Liver (tissue), 9 donors: ENCODE data around the gene LRRC74A. TPM values are rescaled to one million over a fixed set of nuclear protein-coding genes. Genes with fewer than 3 reads are reported as not detected.

Experiments used
- DNase-seq: peaks from one replicate; pipeline ENCODE4 v3.0.0-alpha.2; 2017; ENCODE audit warnings: low spot score
- H3K27ac ChIP-seq, 2 donors: one replicate each; pipeline ENCODE4 v1.7.0; 2013; ENCODE audit warnings: inconsistent platforms in 2 of 2, low read length in 2 of 2, control low read depth in 1 of 2, low read depth in 1 of 2, mild to moderate bottlenecking in 1 of 2
- H3K27me3 ChIP-seq, 4 donors: one replicate each; pipeline versions ENCODE4 v1.6.1 to v1.7.0; 2013; ENCODE audit warnings: low read length in 3 of 4, inconsistent platforms in 1 of 4, mild to moderate bottlenecking in 1 of 4, moderate library complexity in 1 of 4; ENCODE audit not compliant: control insufficient read depth in 4 of 4, insufficient read depth in 4 of 4
- H3K36me3 ChIP-seq, 4 donors: one replicate each; pipeline versions ENCODE4 v1.6.1 to v1.7.0; 2013; ENCODE audit warnings: low read length in 3 of 4, mild to moderate bottlenecking in 3 of 4, low read depth in 1 of 4, moderate library complexity in 1 of 4; ENCODE audit not compliant: control insufficient read depth in 4 of 4, insufficient read depth in 3 of 4
- H3K4me1 ChIP-seq, 4 donors: one replicate each; pipeline versions ENCODE4 v1.6.1 to v1.7.0; 2013; ENCODE audit warnings: low read length in 3 of 4, mild to moderate bottlenecking in 3 of 4, moderate library complexity in 1 of 4; ENCODE audit not compliant: control insufficient read depth in 4 of 4, insufficient read depth in 4 of 4
- H3K4me3 ChIP-seq, 3 donors: one replicate each; pipeline versions ENCODE4 v1.6.1 to v1.7.0; 2013; ENCODE audit warnings: low read length in 3 of 3, control low read depth in 1 of 3, low read depth in 1 of 3, mild to moderate bottlenecking in 1 of 3
- H3K9ac ChIP-seq, 2 donors: one replicate each; pipeline ENCODE4 v1.7.0; 2013; ENCODE audit warnings: low read length in 2 of 2, mild to moderate bottlenecking in 2 of 2, moderate library complexity in 2 of 2, control low read depth in 1 of 2, low read depth in 1 of 2
- H3K9me3 ChIP-seq, 4 donors: one replicate each; pipeline versions ENCODE4 v1.6.1 to v1.7.0; 2013; ENCODE audit warnings: low read length in 3 of 4; ENCODE audit not compliant: control insufficient read depth in 4 of 4
- ATF3 ChIP-seq: IDR thresholded peaks from 2 replicates; pipeline ENCODE4 v1.6.1; 2016; ENCODE audit warnings: antibody characterized with exemption
- CTCF ChIP-seq: fragments of 150-350 bp; IDR thresholded peaks from 2 replicates; pipeline ENCODE4 v1.5.1; 2017; ENCODE audit warnings: improper control_type of control experiment, low read depth, low read length; ENCODE audit not compliant: missing input control
- EGR1 ChIP-seq, 2 donors: IDR thresholded peaks; 2 replicates each; pipeline ENCODE4 v1.6.1; 2016 to 2018; ENCODE audit warnings: antibody characterized with exemption in 2 of 2, low read depth in 2 of 2
- FOXA1 ChIP-seq: IDR thresholded peaks from 2 replicates; pipeline ENCODE4 v1.6.1; 2016; ENCODE audit warnings: antibody characterized with exemption
- FOXA2 ChIP-seq: IDR thresholded peaks from 2 replicates; pipeline ENCODE4 v1.6.1; 2016; ENCODE audit warnings: antibody characterized with exemption
- GABPA ChIP-seq, 2 donors: IDR thresholded peaks in 1 of 2; conservative IDR thresholded peaks in 1 of 2; 2 replicates each; pipeline ENCODE4 v1.6.1; 2016; ENCODE audit warnings: antibody characterized with exemption in 2 of 2, mild to moderate bottlenecking in 1 of 2, moderate library complexity in 1 of 2
- HNF4A ChIP-seq, 2 donors: conservative IDR thresholded peaks; 2 replicates each; pipeline ENCODE4 v1.6.1; 2016; ENCODE audit warnings: antibody characterized with exemption in 2 of 2, mild to moderate bottlenecking in 2 of 2
- JUND ChIP-seq, 2 donors: IDR thresholded peaks; 2 replicates each; pipeline ENCODE4 v1.6.1; 2016; ENCODE audit warnings: antibody characterized with exemption in 2 of 2
- NR2F2 ChIP-seq: IDR thresholded peaks from 2 replicates; pipeline ENCODE4 v1.6.1; 2016; ENCODE audit warnings: antibody characterized with exemption
- RAD21 ChIP-seq, 2 donors: IDR thresholded peaks; 2 replicates each; pipeline ENCODE4 v1.6.1; 2016; ENCODE audit warnings: antibody characterized with exemption in 2 of 2, mild to moderate bottlenecking in 2 of 2
- RXRA ChIP-seq, 2 donors: IDR thresholded peaks; 2 replicates each; pipeline ENCODE4 v1.6.1; 2017 to 2018; ENCODE audit warnings: antibody characterized with exemption in 2 of 2, mild to moderate bottlenecking in 1 of 2
- SP1 ChIP-seq: IDR thresholded peaks from 2 replicates; pipeline ENCODE4 v1.6.1; 2018; ENCODE audit warnings: antibody characterized with exemption, mild to moderate bottlenecking
- TAF1 ChIP-seq: conservative IDR thresholded peaks from 2 replicates; pipeline ENCODE4 v1.6.1; 2016; ENCODE audit warnings: antibody characterized with exemption, mild to moderate bottlenecking
- WGBS: extraction: QIAGEN DNeasy Blood & Tissue Kit; methylation state at CpG from one replicate; pipeline ENCODE4 v1.1.7; 2013; 5-methylcytosine and 5-hydroxymethylcytosine counted together
- polyA plus RNA-seq, 2 donors: library from polyadenylated mRNA; stranded (reverse) in 1 of 2; unstranded in 1 of 2; fragments of 200-250 nt in 1 of 2; fragments of >200 nt in 1 of 2; fragmentation: Nextera tagmentation in 1 of 2; extraction: Ambion mirVana in 1 of 2; gene quantifications; one replicate each; pipeline versions ENCODE4 v1.2.1 to v1.2.3, GENCODE V29; 2013 to 2015
- total RNA-seq, 2 donors: library from RNA; depleted of rRNA; stranded (reverse); fragments of >200 nt; gene quantifications; one replicate each; pipeline ENCODE4 v1.2.3, GENCODE V29; 2014
- donor health status: healthy.
- donor health status: healthy.
- donor health status: healthy.
- donor health status: healthy.
- donor health status: healthy.

The LRRC74A gene
- not detected for total RNA-seq
- not detected for polyA plus RNA-seq

GRCh38 chr14:76826122-76826521, at the start of gene LRRC74A:
Gene LRRC74A (plus strand): TSS chr14:76826408. CDS start chr14:76826698, 290 bp downstream.
- Histone ChIP-seq H3K9ac (no peak within 1 kb of the TSS), H3K36me3 (no peaks in the 10 kb centered on the region), H3K9me3 (no peaks in the 10 kb centered on the region), H3K27me3 (no peaks in the 10 kb centered on the region), H3K4me3 (no peak within 1 kb of the TSS), H3K4me1 (peaks cover 0 to 8% (median 1%) of the 10 kb centered on the region in 4 donors), H3K27ac (no peak within 1 kb of the TSS)
- TF ChIP-seq SP1 (no peak), TAF1 (no peak), JUND (IDR thresholded peaks at IDR 0.05) (no peak)
- DNase-seq: no peak
- WGBS: 95% methylated on average over 2 of the region's 2 CpGs

- Histone ChIP-seq H3K9ac (no peak overlapping the region), H3K36me3 (peaks cover 0 to 2% (median 0%) of the 10 kb centered on the region in 4 donors), H3K4me1 (peaks cover 0 to 11% (median 0%) of the 10 kb centered on the region in 4 donors), H3K4me3 (no peak overlapping the region), H3K9me3 (no peaks in the 10 kb centered on the region), H3K27me3 (no peaks in the 10 kb centered on the region), H3K27ac (no peak overlapping the region)
- TF ChIP-seq FOXA1 (no peak), NR2F2 (no peak), ATF3 (no peak), RAD21 (IDR thresholded peaks at IDR 0.05) (no peak), GABPA (IDR thresholded peaks at IDR 0.05 in 1 of 2, conservative IDR thresholded peaks at IDR 0.05 in 1 of 2) (no peak), HNF4A (conservative IDR thresholded peaks at IDR 0.05) (no peak), FOXA2 (no peak)
- WGBS: 69% methylated on average over 10 of the region's 10 CpGs
- no peak for DNase-seq
These were observed 49.6 kb upstream of the LRRC74A start for GRCh38 chr14:76776428-76777251.

DNA sequence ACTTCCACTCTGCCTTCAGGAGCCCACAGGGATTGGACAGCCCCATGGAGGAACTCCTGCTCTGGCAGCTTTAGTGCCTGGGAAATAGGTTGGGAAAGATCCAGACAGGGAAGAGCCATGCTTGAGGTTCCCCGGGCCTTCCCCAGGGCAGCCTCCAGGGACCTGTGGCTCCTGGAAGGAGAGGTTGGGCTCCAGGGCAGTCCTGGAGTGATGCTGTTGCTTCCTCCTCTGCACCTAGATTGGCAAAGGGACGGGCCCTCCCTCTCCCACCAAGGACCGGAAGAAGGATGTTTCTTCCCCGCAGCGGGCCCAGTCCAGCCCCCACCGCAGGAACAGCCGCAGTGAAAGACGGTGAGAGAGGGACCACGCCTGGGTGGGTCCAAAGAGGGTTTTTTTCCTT, 48.5 kb upstream of the LRRC74A start:
- TF ChIP-seq FOXA1 (no peak), CTCF (no peak), EGR1 (IDR thresholded peaks at IDR 0.05; ENCODE audit: low read depth in 2 of 2) (no peak), RXRA (IDR thresholded peaks at IDR 0.05) (no peak), TAF1 (no peak)
- Histone ChIP-seq H3K4me1 (peaks cover 0 to 9% (median 0%) of the 10 kb centered on the region in 4 donors), H3K9me3 (no peaks in the 10 kb centered on the region), H3K9ac (no peak overlapping the region), H3K36me3 (peaks cover 0 to 9% (median 6%) of the 10 kb centered on the region in 4 donors), H3K27ac (no peak overlapping the region), H3K27me3 (no peaks in the 10 kb centered on the region), H3K4me3 (no peak overlapping the region)
- 77% methylated on average over 9 of the region's 9 CpGs for WGBS
- no peak for DNase-seq
